K562 (cell line): ENCODE measurements around the gene TRNT1. TPM values are rescaled to one million over a fixed set of nuclear protein-coding genes. Genes with fewer than 3 reads are reported as not detected.
A peak's percentile ranks its signal among the peaks of the same experiment; 100 is the strongest.

Experiments
- ARID3B ChIP-seq: fragments of 250-450 bp; sonication (Bioruptor Pico); IDR thresholded peaks from 2 replicates; pipeline ENCODE4 v1.4.0; 2020; ENCODE audit warnings: borderline replicate concordance
- FOXP4 ChIP-seq: sonication (generic); formaldehyde crosslinking; IDR thresholded peaks from 2 replicates; pipeline ENCODE4 v1.8.0; 2022; ENCODE audit warnings: mild to moderate bottlenecking, missing genetic modification reagents, borderline replicate concordance
- HDAC1 ChIP-seq, 2 experiments: fragments of 450-650 bp; IDR thresholded peaks; 2 replicates each; pipeline ENCODE4 v1.6.1; 2016 to 2017; ENCODE audit warnings: inconsistent platforms in 1 of 2, mild to moderate bottlenecking in 1 of 2, moderate library complexity in 1 of 2
- KDM1A ChIP-seq, 2 experiments: fragments of 450-650 bp; IDR thresholded peaks; 2 replicates each; pipeline ENCODE4 v1.6.1; 2016; ENCODE audit warnings: mild to moderate bottlenecking in 2 of 2
- MBD1 ChIP-seq: fragments of 250-450 bp; sonication (Bioruptor Pico); IDR thresholded peaks from 2 replicates; pipeline ENCODE4 v1.8.0; 2022; ENCODE audit warnings: inconsistent platforms
- MLLT1 ChIP-seq, 2 experiments: fragments of 450-650 bp; IDR thresholded peaks; 2 replicates each; pipeline ENCODE4 v1.6.1; 2016
- MLX ChIP-seq, 2 experiments: fragments of 450-650 bp in 1 of 2; sonication (generic) in 1 of 2; formaldehyde crosslinking; conservative IDR thresholded peaks; 2 replicates each; pipeline versions ENCODE4 v1.4.0 to v1.8.1; 2020 to 2022; ENCODE audit warnings: mild to moderate bottlenecking in 1 of 2, missing genetic modification reagents in 1 of 2
- PTBP1 ChIP-seq: fragments of 200-400 bp; formaldehyde crosslinking; IDR thresholded peaks from 2 replicates; pipeline ENCODE4 v1.6.1; 2017; ENCODE audit warnings: low read depth, low read length
- PYGO2 ChIP-seq: fragments of 450-650 bp; IDR thresholded peaks from 2 replicates; pipeline ENCODE4 v1.6.1; 2016; ENCODE audit warnings: mild to moderate bottlenecking, missing genetic modification characterization, moderate library complexity, missing compliant biosample characterization
- SMAD1 ChIP-seq: fragments of 150-350 bp; IDR thresholded peaks from 2 replicates; pipeline ENCODE4 v1.6.1; 2014; ENCODE audit warnings: low read length, low read depth; ENCODE audit not compliant: partially characterized antibody
- SNIP1 ChIP-seq: fragments of 450-650 bp; IDR thresholded peaks from 2 replicates; pipeline ENCODE4 v1.7.1; 2017; ENCODE audit warnings: low read depth, mild to moderate bottlenecking
- STAT5B ChIP-seq: fragments of 250-450 bp; sonication (Bioruptor Pico); IDR thresholded peaks from 2 replicates; pipeline ENCODE4 v1.8.0; 2021; ENCODE audit warnings: mild to moderate bottlenecking, inconsistent platforms
- TBL1XR1 ChIP-seq, 2 experiments: IDR thresholded peaks; 2 replicates each; pipeline ENCODE4 v1.6.1; 2012; ENCODE audit warnings: improper control_type of control experiment in 2 of 2, low read length in 2 of 2, mild to moderate bottlenecking in 1 of 2
- TRIM24 ChIP-seq, 2 experiments: fragments of 450-650 bp; IDR thresholded peaks; 2 replicates each; pipeline ENCODE4 v1.6.1; 2016
- ZEB2 ChIP-seq: fragments of 450-650 bp; IDR thresholded peaks from 2 replicates; pipeline ENCODE4 v1.6.1; 2016
- ZNF12 ChIP-seq: sonication (generic); formaldehyde crosslinking; IDR thresholded peaks from 2 replicates; pipeline ENCODE4 v1.4.0; 2020; ENCODE audit warnings: mild to moderate bottlenecking, missing genetic modification reagents
- ZNF263 ChIP-seq: sonication (generic); formaldehyde crosslinking; IDR thresholded peaks from 2 replicates; pipeline ENCODE4 v1.8.0; 2022; ENCODE audit warnings: mild to moderate bottlenecking, missing genetic modification reagents, borderline replicate concordance
- ZNF57 ChIP-seq: fragments of 450-650 bp; formaldehyde crosslinking; IDR thresholded peaks from 2 replicates; pipeline ENCODE4 v1.4.0; 2020; ENCODE audit warnings: mild to moderate bottlenecking, moderate library complexity
- ZZZ3 ChIP-seq: fragments of 450-650 bp; IDR thresholded peaks from 2 replicates; pipeline ENCODE4 v1.6.1; 2016; ENCODE audit warnings: antibody characterized with exemption, mild to moderate bottlenecking, moderate library complexity
- polyA plus RNA-seq, 8 experiments: library from polyadenylated mRNA; depleted of rRNA in 4 of 8; stranded (reverse) in 5 of 8; unstranded in 3 of 8; fragments of >200 nt; fragmentation: Nextera tagmentation in 2 of 8; fragmentation: Illumina TruSeq in 1 of 8; extraction: Ambion mirVana in 2 of 8; extraction: Trizol in 1 of 8; gene quantifications; 2 replicates each; pipeline versions ENCODE4 v1.2.1 to v1.2.3, GENCODE V29; 2011 to 2014; ENCODE audit warnings: inconsistent platforms in 1 of 8, missing spikeins in 1 of 8
- total RNA-seq, 7 experiments: library from RNA; depleted of rRNA in 6 of 7; stranded (reverse); fragments of >200 nt in 6 of 7; fragmentation: Illumina TruSeq in 2 of 7; extraction: Trizol in 2 of 7; gene quantifications; 2 replicates each; pipeline versions ENCODE4 v1.2.1 to v1.2.3, GENCODE V29; 2011 to 2021; ENCODE audit warnings: low replicate concordance in 1 of 7
- TF ChIP-seq, protein P1 (sequence below): sonication (generic); formaldehyde crosslinking; IDR thresholded peaks from 2 replicates; pipeline ENCODE4 v1.5.0; 2020; ENCODE audit warnings: missing genetic modification reagents

TRNT1 gene
- total and polyA plus RNA-seq, 9 of the 15 experiments (the other 6 are each of a cell fraction or from before 2014, with no cell fraction given) = 38.1 to 58.2 (median 47.4) TPM

GRCh38 chr3:3125977-3126376 lies 763 bp upstream of the TRNT1 start (continued):
- TF ChIP-seq ZNF57 (no peak), PTBP1 (no peak), MLLT1 (IDR thresholded peaks at IDR 0.05) (peak in 1 of 2 experiments; percentile 97; a peak in 2 of 4 replicates), SNIP1 (no peak), FOXP4 (CRISPR knock-in tag) (no peak), MLX (CRISPR knock-in tag; conservative IDR thresholded peaks at IDR 0.05) (no peak), SMAD1 (no peak), ZEB2 (no peak), TRIM24 (IDR thresholded peaks at IDR 0.05) (no peak), ARID3B (no peak), ZNF12 (CRISPR knock-in tag) (no peak), PYGO2 (tag) (no peak), HDAC1 (IDR thresholded peaks at IDR 0.05) (peak in 1 of 2 experiments; percentile 18; a peak in 1 of 4 replicates), KDM1A (IDR thresholded peaks at IDR 0.05) (peak; percentile 7 to 25; a peak in 1 of 4 replicates), ZZZ3 (no peak), MBD1 (CRISPR knock-in tag) (peak; percentile 93), TBL1XR1 (IDR thresholded peaks at IDR 0.05; ENCODE audit: low read length in 2 of 2) (no peak), STAT5B (CRISPR knock-in tag) (no peak), ZNF263 (CRISPR knock-in tag) (no peak)
- TF ChIP-seq, protein P1, sequence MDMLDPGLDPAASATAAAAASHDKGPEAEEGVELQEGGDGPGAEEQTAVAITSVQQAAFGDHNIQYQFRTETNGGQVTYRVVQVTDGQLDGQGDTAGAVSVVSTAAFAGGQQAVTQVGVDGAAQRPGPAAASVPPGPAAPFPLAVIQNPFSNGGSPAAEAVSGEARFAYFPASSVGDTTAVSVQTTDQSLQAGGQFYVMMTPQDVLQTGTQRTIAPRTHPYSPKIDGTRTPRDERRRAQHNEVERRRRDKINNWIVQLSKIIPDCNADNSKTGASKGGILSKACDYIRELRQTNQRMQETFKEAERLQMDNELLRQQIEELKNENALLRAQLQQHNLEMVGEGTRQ (CRISPR knock-in tag) = no peak
